ENCODE data around the gene ABCC6.
"Not testable (repeated sequence)": the region's sequence is repeated elsewhere in the genome, so short reads cannot be mapped to it uniquely, and the experiment has no call there.

ABCC6 gene

DNA sequence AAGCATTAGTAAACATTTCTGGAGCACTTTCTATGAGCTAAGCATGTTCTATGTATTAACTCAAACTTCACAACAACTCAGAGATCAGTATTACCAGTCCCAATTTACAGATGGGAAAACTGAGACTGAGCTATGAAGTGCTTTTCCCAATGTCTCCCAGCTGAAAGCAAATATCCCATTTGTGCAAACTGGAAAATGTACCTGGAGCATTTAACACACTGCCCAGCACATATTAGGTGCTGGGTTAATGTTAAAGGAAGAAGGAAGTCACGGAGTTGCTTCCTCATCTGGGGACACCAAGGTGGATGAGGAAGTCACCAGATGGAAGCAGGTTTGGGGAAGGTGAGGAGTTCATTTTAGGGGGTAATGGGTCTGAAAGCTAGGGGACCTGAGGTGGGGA lies 66.1 kb downstream of the ABCC6 start:
- no peak overlapping the region for H3K4me3 ChIP-seq (ENCODE audit: low read depth, low read length)
- TF ChIP-seq, protein P1, sequence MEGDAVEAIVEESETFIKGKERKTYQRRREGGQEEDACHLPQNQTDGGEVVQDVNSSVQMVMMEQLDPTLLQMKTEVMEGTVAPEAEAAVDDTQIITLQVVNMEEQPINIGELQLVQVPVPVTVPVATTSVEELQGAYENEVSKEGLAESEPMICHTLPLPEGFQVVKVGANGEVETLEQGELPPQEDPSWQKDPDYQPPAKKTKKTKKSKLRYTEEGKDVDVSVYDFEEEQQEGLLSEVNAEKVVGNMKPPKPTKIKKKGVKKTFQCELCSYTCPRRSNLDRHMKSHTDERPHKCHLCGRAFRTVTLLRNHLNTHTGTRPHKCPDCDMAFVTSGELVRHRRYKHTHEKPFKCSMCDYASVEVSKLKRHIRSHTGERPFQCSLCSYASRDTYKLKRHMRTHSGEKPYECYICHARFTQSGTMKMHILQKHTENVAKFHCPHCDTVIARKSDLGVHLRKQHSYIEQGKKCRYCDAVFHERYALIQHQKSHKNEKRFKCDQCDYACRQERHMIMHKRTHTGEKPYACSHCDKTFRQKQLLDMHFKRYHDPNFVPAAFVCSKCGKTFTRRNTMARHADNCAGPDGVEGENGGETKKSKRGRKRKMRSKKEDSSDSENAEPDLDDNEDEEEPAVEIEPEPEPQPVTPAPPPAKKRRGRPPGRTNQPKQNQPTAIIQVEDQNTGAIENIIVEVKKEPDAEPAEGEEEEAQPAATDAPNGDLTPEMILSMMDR (IDR thresholded peaks at IDR 0.05; ENCODE audit: low read depth, low read length, missing control alignments): no peak

DNA sequence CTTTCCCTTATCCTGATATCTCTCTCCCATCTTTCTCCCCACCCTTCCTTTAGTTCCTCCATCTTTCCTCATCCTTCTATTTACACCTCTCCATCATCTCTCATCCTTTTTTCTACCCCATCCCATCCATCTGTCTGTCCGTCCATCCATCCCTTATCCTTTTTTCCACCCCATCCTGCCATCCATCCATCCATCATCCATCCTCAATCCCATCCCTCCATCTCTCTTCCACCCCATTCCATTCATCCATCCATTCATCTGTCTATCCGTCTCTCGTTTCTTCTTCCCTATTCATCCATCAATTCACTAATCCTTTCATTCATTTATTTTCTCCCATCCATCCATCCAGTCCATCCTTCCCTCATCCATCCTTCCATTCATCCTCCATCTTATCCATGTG lies 68.1 kb downstream of the ABCC6 start:
- TF ChIP-seq, protein P1 (IDR thresholded peaks at IDR 0.05; ENCODE audit: low read depth, low read length, missing control alignments): no peak

More for the DNA sequence above, 66.1 kb downstream of the ABCC6 start:
- no peak for DNase-seq (ENCODE audit: low read depth)

DNA sequence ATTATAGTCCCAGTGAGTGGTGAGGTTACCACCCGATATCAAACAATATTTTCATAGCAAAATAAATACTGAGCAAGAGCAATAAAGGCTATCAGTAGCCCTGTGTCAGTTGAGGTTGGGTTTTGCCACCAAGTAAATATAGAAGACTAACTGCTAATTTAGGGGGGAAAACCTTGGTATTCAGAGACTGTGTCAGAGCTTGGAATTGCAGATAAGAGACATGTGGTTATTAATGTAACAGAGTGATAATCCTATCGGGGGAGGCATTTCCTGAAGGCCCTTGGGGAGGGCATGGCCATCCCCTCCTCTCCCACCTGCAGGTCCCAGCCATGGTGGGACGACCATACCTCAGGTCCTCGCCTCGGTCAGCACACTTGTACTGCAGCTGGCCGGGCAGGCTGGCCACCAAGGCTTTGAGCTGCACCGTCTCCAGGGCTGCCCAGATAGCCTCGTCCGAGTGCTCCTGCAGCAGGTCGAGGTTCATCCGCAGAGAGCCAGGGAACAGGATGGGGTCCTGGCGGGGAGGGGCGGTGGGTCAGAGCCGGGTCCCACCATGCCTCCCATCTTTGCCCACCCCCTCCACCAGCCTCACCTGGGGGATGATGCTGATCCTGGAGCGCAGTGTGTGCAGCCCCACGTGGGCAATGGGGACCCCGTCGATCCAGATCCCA lies 68.9 kb downstream of the ABCC6 start:
- TF ChIP-seq, protein P1 (IDR thresholded peaks at IDR 0.05; ENCODE audit: low read depth, low read length, missing control alignments): no peak
- H3K4me3 ChIP-seq (ENCODE audit: low read depth, low read length): no peak overlapping the region

More for the DNA sequence above, 68.1 kb downstream of the ABCC6 start:
- H3K4me3 ChIP-seq (ENCODE audit: low read depth, low read length): no peak overlapping the region
- DNase-seq (ENCODE audit: low read depth): no peak

DNA sequence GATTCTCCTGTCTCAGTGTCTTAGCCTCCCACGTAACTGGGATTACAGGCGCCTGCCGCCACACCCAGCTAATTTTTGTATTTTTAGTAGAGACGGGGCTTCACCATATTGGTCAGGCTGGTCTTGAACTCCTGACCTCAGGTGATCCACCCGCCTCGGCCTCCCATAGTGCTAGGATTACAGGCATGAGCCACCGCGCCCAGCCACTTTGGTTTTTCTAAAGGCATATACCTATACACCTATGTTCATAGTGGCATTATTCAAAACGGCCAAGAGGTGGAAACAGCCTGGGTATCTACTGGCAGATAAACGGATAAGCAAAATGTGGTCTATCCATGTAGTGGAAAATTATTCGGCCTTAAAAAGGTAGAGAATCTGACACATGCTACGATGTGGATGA lies 70.3 kb downstream of the ABCC6 start:
- not testable (repeated sequence) for DNase-seq (ENCODE audit: low read depth)

More for the DNA sequence above, 68.9 kb downstream of the ABCC6 start:
- DNase-seq (ENCODE audit: low read depth): no peak

DNA sequence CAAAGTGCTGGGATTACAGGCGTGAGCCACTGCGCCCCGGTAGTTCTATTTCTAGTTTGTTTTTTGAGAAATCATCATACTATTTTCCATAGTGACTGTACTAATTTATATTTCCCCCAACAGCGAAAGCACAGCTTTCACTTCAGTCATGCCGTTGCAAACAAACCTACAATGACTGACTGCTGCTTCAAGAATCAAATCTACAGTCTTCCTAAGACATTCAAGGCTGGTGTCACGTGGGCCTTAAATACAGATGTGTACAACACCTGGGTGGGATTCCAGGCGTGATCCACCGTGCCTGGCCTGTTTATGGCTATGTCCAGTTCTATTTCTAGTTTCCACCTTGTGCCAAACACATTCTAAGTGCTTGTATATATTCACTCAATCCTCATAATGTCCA lies 72.0 kb downstream of the ABCC6 start:
- DNase-seq (ENCODE audit: low read depth): no peak
- no peak overlapping the region for H3K4me3 ChIP-seq (ENCODE audit: low read depth, low read length)
- TF ChIP-seq, protein P1 (IDR thresholded peaks at IDR 0.05; ENCODE audit: low read depth, low read length, missing control alignments): no peak

More for the DNA sequence above, 70.3 kb downstream of the ABCC6 start:
- H3K4me3 ChIP-seq (ENCODE audit: low read depth, low read length): not testable (repeated sequence)

DNA sequence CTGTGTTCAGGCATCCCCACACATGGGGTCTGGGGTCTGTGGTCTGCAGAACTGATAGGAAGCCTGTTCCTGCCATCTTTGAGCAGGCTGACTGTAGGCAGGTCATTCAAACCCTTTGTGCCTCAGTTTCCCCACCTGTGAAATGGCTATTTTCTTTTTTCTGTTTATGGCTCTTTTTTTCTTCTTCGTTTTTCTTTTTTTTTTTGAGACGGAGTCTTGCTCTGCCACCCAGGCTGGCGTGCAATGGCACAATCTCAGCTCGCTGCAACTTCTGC lies 72.5 kb downstream of the ABCC6 start:
- H3K4me3 ChIP-seq (ENCODE audit: low read depth, low read length): no peak overlapping the region
- TF ChIP-seq, protein P1 (IDR thresholded peaks at IDR 0.05; ENCODE audit: low read depth, low read length, missing control alignments): no peak

DNA sequence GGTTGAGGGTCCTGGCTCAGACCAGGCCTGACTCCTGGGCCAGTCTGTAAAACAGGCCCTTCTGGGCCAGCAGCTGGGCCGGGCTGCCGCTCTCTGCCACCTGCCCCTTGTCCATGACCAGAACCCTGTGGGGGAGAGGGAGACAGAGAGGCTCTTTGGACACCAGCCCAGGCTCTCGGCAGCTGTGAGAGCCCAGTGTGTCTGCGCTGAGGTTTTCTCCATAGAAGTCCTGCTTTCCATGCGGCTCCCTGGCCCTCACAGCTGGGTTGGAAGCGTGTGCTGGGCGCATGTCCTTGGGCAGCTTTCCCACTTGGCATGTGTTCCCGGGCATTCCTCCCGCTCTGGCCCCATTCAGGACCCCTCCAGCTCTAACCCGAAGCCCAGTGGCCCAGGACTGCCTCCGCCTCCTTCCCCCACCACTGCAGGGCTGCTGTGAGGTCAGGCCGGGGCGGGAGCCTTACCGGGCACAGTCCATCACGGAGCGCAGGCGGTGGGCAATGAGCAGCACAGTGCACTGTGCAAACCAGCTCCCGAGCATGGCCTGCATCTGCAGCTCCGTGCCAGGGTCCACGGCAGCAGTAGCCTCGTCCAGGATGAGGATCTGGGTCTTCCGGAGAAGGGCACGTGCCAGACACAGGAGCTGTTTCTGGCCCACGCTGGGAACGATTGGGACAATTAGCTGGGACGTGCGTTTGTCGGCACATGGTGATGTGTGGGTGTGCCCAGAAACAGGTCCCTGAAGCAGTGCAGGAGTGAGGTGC lies 73.0 kb downstream of the ABCC6 start:
- TF ChIP-seq, protein P1 (IDR thresholded peaks at IDR 0.05; ENCODE audit: low read depth, low read length, missing control alignments): no peak
- no peak for DNase-seq (ENCODE audit: low read depth)
- no peak overlapping the region for H3K4me3 ChIP-seq (ENCODE audit: low read depth, low read length)

More for the DNA sequence above, 72.5 kb downstream of the ABCC6 start:
- no peak for DNase-seq (ENCODE audit: low read depth)

Data from GM12864 (cell line).